ENCODE results near the gene FFAR4.
A peak's percentile ranks its signal among the peaks of the same experiment; 100 is the strongest.

GRCh38 chr10:93579089-93579488 lies 12.6 kb downstream of the FFAR4 start:
- no peak for TF ChIP-seq CTCF (IDR thresholded peaks at IDR 0.05)
- peak; percentile 42; the same call in 1 of the 2 replicates for TF ChIP-seq MAX (IDR thresholded peaks at IDR 0.05)
- TF ChIP-seq REST (IDR thresholded peaks at IDR 0.05), result no peak
- no peak for TF ChIP-seq POLR2A (IDR thresholded peaks at IDR 0.05; ENCODE audit: low read length)
- TF ChIP-seq FOSL2 (IDR thresholded peaks at IDR 0.05), result peak; percentile 49; the same call in 1 of the 2 replicates
- peak; percentile 22; the same call in 1 of the 2 replicates for TF ChIP-seq FOSL2 (CRISPR knock-in tag; IDR thresholded peaks at IDR 0.05)
- TF ChIP-seq JUNB (IDR thresholded peaks at IDR 0.05), result 0 out of 2 replicates have a peak, but pooled peaks have one; percentile 28
- TF ChIP-seq RFX5 (IDR thresholded peaks at IDR 0.05), result no peak
- no peak for TF ChIP-seq HOXB13 (CRISPR knock-in tag; IDR thresholded peaks at IDR 0.05; ENCODE audit: low read depth)
- TF ChIP-seq, protein P1, sequence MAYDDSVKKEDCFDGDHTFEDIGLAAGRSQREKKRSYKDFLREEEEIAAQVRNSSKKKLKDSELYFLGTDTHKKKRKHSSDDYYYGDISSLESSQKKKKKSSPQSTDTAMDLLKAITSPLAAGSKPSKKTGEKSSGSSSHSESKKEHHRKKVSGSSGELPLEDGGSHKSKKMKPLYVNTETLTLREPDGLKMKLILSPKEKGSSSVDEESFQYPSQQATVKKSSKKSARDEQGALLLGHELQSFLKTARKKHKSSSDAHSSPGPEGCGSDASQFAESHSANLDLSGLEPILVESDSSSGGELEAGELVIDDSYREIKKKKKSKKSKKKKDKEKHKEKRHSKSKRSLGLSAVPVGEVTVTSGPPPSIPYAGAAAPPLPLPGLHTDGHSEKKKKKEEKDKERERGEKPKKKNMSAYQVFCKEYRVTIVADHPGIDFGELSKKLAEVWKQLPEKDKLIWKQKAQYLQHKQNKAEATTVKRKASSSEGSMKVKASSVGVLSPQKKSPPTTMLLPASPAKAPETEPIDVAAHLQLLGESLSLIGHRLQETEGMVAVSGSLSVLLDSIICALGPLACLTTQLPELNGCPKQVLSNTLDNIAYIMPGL (CRISPR knock-in tag; IDR thresholded peaks at IDR 0.05; ENCODE audit: borderline replicate concordance), result no peak
- TF ChIP-seq USF2 (IDR thresholded peaks at IDR 0.05), result no peak
